Neural progenitor cell (in vitro differentiated cells): ENCODE data around the gene ACAP2.

Experiments used
- CTCF ChIP-seq: fragments of 200-600 bp; sonication (generic); IDR thresholded peaks from 2 replicates; pipeline ENCODE4 v1.5.1; 2017; ENCODE audit warnings: antibody characterized with exemption, mild to moderate bottlenecking
- EZH2 ChIP-seq: fragments of 200-600 bp; sonication (generic); IDR thresholded peaks from 2 replicates; pipeline ENCODE4 v1.6.1; 2017; ENCODE audit warnings: antibody characterized with exemption, mild to moderate bottlenecking, moderate library complexity
- EZH2phosphoT487 ChIP-seq: fragments of 200-600 bp; sonication (generic); IDR thresholded peaks from 2 replicates; pipeline ENCODE4 v1.6.1; 2017; ENCODE audit warnings: antibody characterized with exemption

GRCh38 chr3:195236801-195237570, 205.8 kb downstream of the ACAP2 start:
- TF ChIP-seq CTCF, result no peak
- no peak for TF ChIP-seq EZH2
- no peak for TF ChIP-seq EZH2phosphoT487
